ENCODE measurements around the gene CREB3L1. TPM values are rescaled to one million over a fixed set of nuclear protein-coding genes. Genes with fewer than 3 reads are reported as not detected.

The CREB3L1 gene
- total and polyA plus RNA-seq, 2 of the 13 experiments (the other 11 are each of a cell fraction or from before 2014, with no cell fraction given): not detected

GRCh38 chr11:46252373-46252914 is 25.0 kb upstream of the CREB3L1 start (continued):
- TF ChIP-seq ZNF580 (CRISPR knock-in tag; IDR thresholded peaks at IDR 0.05; ENCODE audit: borderline replicate concordance, low read depth): 0 out of 2 replicates have a peak, but pooled peaks have one; percentile 28
- peak; percentile 53 for TF ChIP-seq ZEB1 (IDR thresholded peaks at IDR 0.05; ENCODE audit: insufficient replicate concordance, low read depth)
- TF ChIP-seq KDM2A (CRISPR knock-in tag; IDR thresholded peaks at IDR 0.05; ENCODE audit: borderline replicate concordance, low read depth): peak; percentile 47; the same call in 1 of the 2 replicates
- no peak for TF ChIP-seq TSC22D2 (CRISPR knock-in tag; IDR thresholded peaks at IDR 0.05; ENCODE audit: borderline replicate concordance)
- peak in 1 of 2 experiments; percentile 63; a peak in 1 of 4 replicates for TF ChIP-seq EP300 (IDR thresholded peaks at IDR 0.05; ENCODE audit: low read depth in 2 of 2, low read length in 2 of 2)
- TF ChIP-seq EP300 (CRISPR knock-in tag; IDR thresholded peaks at IDR 0.05; ENCODE audit: borderline replicate concordance): no peak; the same call in 1 of the 2 replicates
- no peak for TF ChIP-seq ZNF562 (CRISPR knock-in tag; IDR thresholded peaks at IDR 0.05; ENCODE audit: borderline replicate concordance)
- TF ChIP-seq TEAD3 (CRISPR knock-in tag; optimal IDR thresholded peaks at IDR 0.05; ENCODE audit: borderline replicate concordance): peak; percentile 66
- TF ChIP-seq ZNF530 (CRISPR knock-in tag; IDR thresholded peaks at IDR 0.05; ENCODE audit: low read depth): no peak

GRCh38 chr11:46253258-46254132 is 24.0 kb upstream of the CREB3L1 start:
- DNase-seq (ENCODE audit: low spot score) (no peak), ATAC-seq (peak; percentile 28), FAIRE-seq (no peak)
- Histone ChIP-seq H3K36me3 (replicated peaks in 1 of 2; ENCODE audit: control insufficient read depth in 1 of 2, insufficient read depth in 2 of 2, low read length in 2 of 2) (no peaks in the 10 kb centered on the region), H4K20me1 (ENCODE audit: insufficient read depth, low read length) (no peaks in the 10 kb centered on the region), H3K79me2 (ENCODE audit: insufficient read depth, low read length) (no peaks in the 10 kb centered on the region), H3K4me1 (ENCODE audit: insufficient read depth, low read length) (peaks cover 57% of the 10 kb centered on the region), H3K4me3 (replicated peaks in 1 of 3; ENCODE audit: insufficient read depth in 1 of 3, low read depth in 2 of 3, low read length in 3 of 3) (peak overlapping the region in 1 of 3 experiments; percentile 62; a peak in 3 of 6 replicates), H3K9ac (ENCODE audit: insufficient read depth, low read depth, low read length) (0 out of 2 replicates have a peak overlapping the region, but pooled peaks have one; percentile 41), H3K4me2 (ENCODE audit: low read depth, low read length) (peak overlapping the region; percentile 78), H3K27me3 (ENCODE audit: control insufficient read depth in 1 of 2, insufficient read depth in 2 of 2, low read length in 2 of 2) (peaks cover 6 to 28% of the 10 kb centered on the region in 2 experiments; a peak in 3 of 5 replicates), H2AFZ (ENCODE audit: low read length) (no peak overlapping the region), H3K9me3 (ENCODE audit: low read length) (no peaks in the 10 kb centered on the region), H3K27ac (ENCODE audit: extremely low read length, insufficient read depth, low read length) (no peak overlapping the region)
- intact Hi-C loops (cut with micrococcal nuclease; ENCODE audit: unreplicated experiment) (loop anchor here (2.0 kb wide), 1 partner anchor 19 kb away; no protein-coding TSS in a partner anchor), in situ Hi-C loops (cut with HindIII; ENCODE audit: extremely low pct_ligation_motif_present, low pct_unique_long_range_greater_than_20kb) (loop anchor here (5.0 kb wide), 1 partner anchor 44 kb away; no protein-coding TSS in a partner anchor)
- ChIA-PET CTCF (ENCODE audit: low intra/inter-chr PET ratio, low total read pairs) (no interaction called here), POLR2A (interaction anchor here (0.9 to 2.1 kb wide), 4 partner anchors 10 to 20 kb away, joined by 4 to 36 read pairs (median 5); no protein-coding TSS in a partner anchor)
- WGBS (ENCODE audit: low lambda C conversion rate): 33% methylated on average over 3 of the region's 13 CpGs
- BruUV-seq (replicated peaks): no TSS peak
- TF ChIP-seq PBX2 (CRISPR knock-in tag; IDR thresholded peaks at IDR 0.05) (0 out of 2 replicates have a peak, but pooled peaks have one; percentile 38), BHLHE40 (IDR thresholded peaks at IDR 0.05; ENCODE audit: low read length) (peak; percentile 55), ATF2 (CRISPR knock-in tag; IDR thresholded peaks at IDR 0.05) (0 out of 2 replicates have a peak, but pooled peaks have one; percentile 12), ZNF629 (CRISPR knock-in tag; conservative IDR thresholded peaks at IDR 0.05) (peak; percentile 91), ZNF205 (CRISPR knock-in tag; IDR thresholded peaks at IDR 0.05) (peak; percentile 78), SMC3 (IDR thresholded peaks at IDR 0.05; ENCODE audit: low read length) (no peak), ZMYM3 (CRISPR knock-in tag; IDR thresholded peaks at IDR 0.05) (peak; percentile 63; the same call in 1 of the 2 replicates), NR2F6 (IDR thresholded peaks at IDR 0.05) (no peak), NR2F6 (CRISPR knock-in tag; IDR thresholded peaks at IDR 0.05) (0 out of 2 replicates have a peak, but pooled peaks have one; percentile 36), ETS1 (CRISPR knock-in tag; IDR thresholded peaks at IDR 0.05) (no peak)
